GM13976 (cell line): ENCODE results near the gene ZWILCH.

Experiments used
- DNase-seq: peaks from one replicate; pipeline ENCODE4 v3.0.0; 2012; ENCODE audit warnings: low spot score
- CTCF ChIP-seq: IDR thresholded peaks from 2 replicates; pipeline ENCODE4 v1.5.1; 2012; ENCODE audit warnings: borderline replicate concordance, mild to moderate bottlenecking; ENCODE audit not compliant: insufficient read depth; ENCODE audit errors: extremely low read depth, missing control alignments, control extremely low read depth
- in situ Hi-C: fragments of 300-500 bp; cut with MboI; formaldehyde crosslinking; loops from one replicate; pipeline ENCODE4 v1.12.0; 2022; ENCODE audit warnings: low sequenced_read_pairs, mixed read lengths, inconsistent platforms; ENCODE audit not compliant: unreplicated experiment

Gene ZWILCH

GRCh38 chr15:66593219-66593780, 88.2 kb downstream of the ZWILCH start:
- DNase-seq: no peak
- TF ChIP-seq CTCF: no peak
- in situ Hi-C loops: no loop called here

GRCh38 chr15:66594344-66594743, 89.2 kb downstream of the ZWILCH start:
- no peak for DNase-seq
- TF ChIP-seq CTCF: no peak
- in situ Hi-C loops: no loop called here

- TF ChIP-seq CTCF: no peak
- in situ Hi-C loops: no loop called here
- no peak for DNase-seq
These were observed 89.7 kb downstream of the ZWILCH start for GRCh38 chr15:66594836-66595235.

GRCh38 chr15:66595332-66595731, 90.2 kb downstream of the ZWILCH start:
- DNase-seq: no peak
- in situ Hi-C loops: no loop called here
- no peak for TF ChIP-seq CTCF

GRCh38 chr15:66595931-66596545, 90.9 kb downstream of the ZWILCH start:
- TF ChIP-seq CTCF: peak; percentile 8
- in situ Hi-C loops: no loop called here
- no peak for DNase-seq

- no peak for DNase-seq
- in situ Hi-C loops: no loop called here
- TF ChIP-seq CTCF: no peak
These were observed 93.1 kb downstream of the ZWILCH start for GRCh38 chr15:66598095-66598815.
